Mesenchymal stem cell (in vitro differentiated cells and primary cell): ENCODE data around the gene CLN5.

Source experiments
- DNase-seq: peaks from one replicate; pipeline ENCODE4 v3.0.0-alpha.2; 2013
- H2AFZ ChIP-seq: one replicate; pipeline ENCODE4 v1.6.1; 2013; ENCODE audit warnings: low read depth, mild to moderate bottlenecking, control low read depth, inconsistent platforms, low read length, moderate library complexity
- H2AK5ac ChIP-seq: 2 replicates; pipeline ENCODE4 v1.6.1; 2013; ENCODE audit warnings: low read length, moderate library complexity, mild to moderate bottlenecking, inconsistent platforms; ENCODE audit not compliant: severe bottlenecking
- H2BK120ac ChIP-seq: one replicate; pipeline ENCODE4 v1.6.1; 2013; ENCODE audit warnings: low read depth, mild to moderate bottlenecking, inconsistent platforms, low read length, moderate library complexity
- H2BK12ac ChIP-seq, 2 experiments: one replicate each; pipeline ENCODE4 v1.6.1; 2013; ENCODE audit warnings: inconsistent platforms in 2 of 2, low read length in 2 of 2, mild to moderate bottlenecking in 2 of 2, moderate library complexity in 2 of 2, control low read depth in 1 of 2
- H2BK15ac ChIP-seq: one replicate; pipeline ENCODE4 v1.6.1; 2013; ENCODE audit warnings: mild to moderate bottlenecking, low read depth, inconsistent platforms; ENCODE audit not compliant: poor library complexity, severe bottlenecking
- H2BK5ac ChIP-seq: 2 replicates; pipeline ENCODE4 v1.6.1; 2013; ENCODE audit warnings: low read depth, mild to moderate bottlenecking, low read length, control low read depth, inconsistent platforms; ENCODE audit not compliant: poor library complexity, severe bottlenecking
- H3K14ac ChIP-seq, 2 experiments: one replicate each; pipeline ENCODE4 v1.6.1; 2013; ENCODE audit warnings: inconsistent platforms in 2 of 2, low read length in 2 of 2, control low read depth in 1 of 2, mild to moderate bottlenecking in 1 of 2, moderate library complexity in 1 of 2
- H3K18ac ChIP-seq, 2 experiments: one replicate each; pipeline ENCODE4 v1.6.1; 2013; ENCODE audit warnings: inconsistent platforms in 2 of 2, low read length in 2 of 2, control low read depth in 1 of 2, low read depth in 1 of 2, mild to moderate bottlenecking in 1 of 2
- H3K23ac ChIP-seq, 2 experiments: one replicate each; pipeline ENCODE4 v1.6.1; 2013; ENCODE audit warnings: inconsistent platforms in 2 of 2, low read length in 2 of 2, mild to moderate bottlenecking in 2 of 2, moderate library complexity in 2 of 2, control low read depth in 1 of 2
- H3K27ac ChIP-seq: 2 replicates; pipeline ENCODE4 v1.5.1; 2013; ENCODE audit warnings: mild to moderate bottlenecking, moderate library complexity, low read length, control low read depth, inconsistent platforms; ENCODE audit not compliant: poor library complexity, severe bottlenecking
- H3K27me3 ChIP-seq, 2 experiments: 2 replicates each; pipeline versions ENCODE4 v1.6.1 to v1.7.0; 2013; ENCODE audit warnings: low read length in 2 of 2, mild to moderate bottlenecking in 2 of 2, moderate library complexity in 2 of 2, control low read depth in 1 of 2, inconsistent platforms in 1 of 2; ENCODE audit not compliant: control insufficient read depth in 1 of 2, insufficient read depth in 1 of 2
- H3K36me3 ChIP-seq, 2 experiments: 2 replicates each; pipeline versions ENCODE4 v1.6.1 to v1.7.0; 2013; ENCODE audit warnings: low read length in 2 of 2, control low read depth in 1 of 2, inconsistent platforms in 1 of 2, low read depth in 1 of 2, mild to moderate bottlenecking in 1 of 2; ENCODE audit not compliant: insufficient read depth in 2 of 2, control insufficient read depth in 1 of 2
- H3K4ac ChIP-seq, 2 experiments: one replicate each; pipeline ENCODE4 v1.6.1; 2013; ENCODE audit warnings: inconsistent platforms in 2 of 2, low read length in 2 of 2, mild to moderate bottlenecking in 2 of 2, moderate library complexity in 2 of 2, control low read depth in 1 of 2, low read depth in 1 of 2
- H3K4me1 ChIP-seq: 2 replicates; pipeline ENCODE4 v1.6.1; 2013; ENCODE audit warnings: low read depth, low read length, control low read depth; ENCODE audit not compliant: control insufficient read depth, insufficient read depth
- H3K4me2 ChIP-seq: 2 replicates; pipeline ENCODE4 v1.6.1; 2013; ENCODE audit warnings: low read length, mild to moderate bottlenecking, inconsistent platforms; ENCODE audit not compliant: poor library complexity, severe bottlenecking
- H3K4me3 ChIP-seq, 2 experiments: 2 replicates each; pipeline versions ENCODE4 v1.5.1 to v1.7.0; 2013; ENCODE audit warnings: low read length in 2 of 2, mild to moderate bottlenecking in 2 of 2, control low read depth in 1 of 2, low read depth in 1 of 2; ENCODE audit not compliant: insufficient read depth in 1 of 2
- H3K79me1 ChIP-seq: replicated peaks from 2 replicates; pipeline ENCODE4 v1.6.1; 2013; ENCODE audit warnings: mild to moderate bottlenecking, control low read depth, low read length, inconsistent platforms; ENCODE audit not compliant: poor library complexity, severe bottlenecking
- H3K9ac ChIP-seq: 2 replicates; pipeline ENCODE4 v1.7.0; 2013; ENCODE audit warnings: mild to moderate bottlenecking, low read length, moderate library complexity
- H3K9me3 ChIP-seq: 2 replicates; pipeline ENCODE4 v1.7.0; 2013; ENCODE audit warnings: mild to moderate bottlenecking, low read length; ENCODE audit not compliant: control insufficient read depth
- H4K8ac ChIP-seq: one replicate; pipeline ENCODE4 v1.6.1; 2013; ENCODE audit warnings: inconsistent platforms, mild to moderate bottlenecking, low read length, moderate library complexity
- H4K91ac ChIP-seq: one replicate; pipeline ENCODE4 v1.6.1; 2013; ENCODE audit warnings: mild to moderate bottlenecking, low read length, inconsistent platforms
- WGBS: methylation state at CpG from one replicate; pipeline ENCODE4 v1.1.7; 2013; ENCODE audit warnings: mixed read lengths; 5-methylcytosine and 5-hydroxymethylcytosine counted together

Gene CLN5

GRCh38 chr13:76982061-76982460, 9.8 kb upstream of the CLN5 start:
- peaks cover 3% of the 10 kb centered on the region for H3K4me1 ChIP-seq
- no peak for DNase-seq
- H3K4me3 ChIP-seq, result no peak overlapping the region
- no peak overlapping the region for H3K18ac ChIP-seq
- peaks cover 13 to 35% of the 10 kb centered on the region in 2 experiments for H3K27me3 ChIP-seq
- H2BK12ac ChIP-seq, result no peak overlapping the region
- no peaks in the 10 kb centered on the region for H3K79me1 ChIP-seq
- 71% methylated on average over 6 of the region's 6 CpGs for WGBS
- H3K9me3 ChIP-seq, result no peaks in the 10 kb centered on the region
- H3K4me2 ChIP-seq, result no peak overlapping the region
- no peak overlapping the region for H2AFZ ChIP-seq
- no peak overlapping the region for H3K23ac ChIP-seq
- H4K91ac ChIP-seq, result no peak overlapping the region
- no peak overlapping the region for H3K27ac ChIP-seq
- H3K9ac ChIP-seq, result no peak overlapping the region
- H2AK5ac ChIP-seq, result no peak overlapping the region
- H3K4ac ChIP-seq, result no peak overlapping the region
- no peak overlapping the region for H3K14ac ChIP-seq
- H2BK120ac ChIP-seq, result no peak overlapping the region
- no peaks in the 10 kb centered on the region for H3K36me3 ChIP-seq
- no peak overlapping the region for H4K8ac ChIP-seq
- H2BK5ac ChIP-seq, result no peak overlapping the region
- H2BK15ac ChIP-seq, result no peak overlapping the region

DNA sequence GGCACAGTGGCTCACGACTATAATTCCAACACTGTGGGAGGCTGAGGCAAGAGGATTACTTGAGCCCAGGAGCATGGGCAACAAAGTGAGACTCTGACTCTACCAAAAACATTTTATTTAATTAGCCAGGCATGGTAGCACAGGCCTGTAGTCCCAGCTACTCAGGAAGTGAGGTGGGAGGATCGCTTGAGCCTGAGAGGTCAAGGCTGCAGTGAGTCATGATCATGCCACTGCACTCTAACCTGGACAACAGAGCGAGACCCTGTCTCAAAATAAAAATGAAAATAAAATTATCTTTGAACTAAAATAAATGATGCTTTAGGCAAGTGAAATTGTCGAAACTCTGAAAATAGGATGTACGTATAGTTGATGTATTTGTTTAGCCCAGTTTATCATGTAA, 8.2 kb upstream of the CLN5 start:
- 100% methylated on average over 4 of the region's 5 CpGs for WGBS
- Histone ChIP-seq H3K18ac (no peak overlapping the region), H3K4me1 (peaks cover 3% of the 10 kb centered on the region), H3K27ac (no peak overlapping the region), H3K23ac (no peak overlapping the region), H3K79me1 (no peaks in the 10 kb centered on the region), H3K4me3 (no peak overlapping the region), H4K91ac (no peak overlapping the region), H2BK12ac (no peak overlapping the region), H2BK120ac (no peak overlapping the region), H3K4me2 (no peak overlapping the region), H2BK15ac (no peak overlapping the region), H3K9ac (no peak overlapping the region), H3K27me3 (peaks cover 12 to 25% of the 10 kb centered on the region in 2 experiments), H2AK5ac (no peak overlapping the region), H2BK5ac (no peak overlapping the region), H3K9me3 (no peaks in the 10 kb centered on the region), H3K4ac (no peak overlapping the region), H3K36me3 (no peaks in the 10 kb centered on the region), H4K8ac (no peak overlapping the region), H3K14ac (no peak overlapping the region), H2AFZ (no peak overlapping the region)
- no peak for DNase-seq

- peaks cover 7% of the 10 kb centered on the region for H3K4me1 ChIP-seq
- no peak overlapping the region for H3K23ac ChIP-seq
- H2BK12ac ChIP-seq, result peak overlapping the region in 1 of 2 experiments; percentile 75
- peak overlapping the region; percentile 98 for H3K9ac ChIP-seq
- peak overlapping the region; percentile 89 for H3K4me2 ChIP-seq
- H3K36me3 ChIP-seq, result peaks cover 0 to 14% of the 10 kb centered on the region in 2 experiments
- H3K27me3 ChIP-seq, result peaks cover 0 to 3% of the 10 kb centered on the region in 2 experiments
- no peak overlapping the region for H2BK5ac ChIP-seq
- no peak overlapping the region for H4K91ac ChIP-seq
- WGBS, result 31% methylated on average over 9 of the region's 15 CpGs
- peak overlapping the region; percentile 72 for H4K8ac ChIP-seq
- H3K4ac ChIP-seq, result peak overlapping the region; percentile 54 to 81
- no peak overlapping the region for H3K27ac ChIP-seq
- DNase-seq, result no peak
- no peaks in the 10 kb centered on the region for H3K9me3 ChIP-seq
- peaks cover 15% of the 10 kb centered on the region for H3K79me1 ChIP-seq
- H3K4me3 ChIP-seq, result peak overlapping the region; percentile 93 to 96
- H2BK15ac ChIP-seq, result no peak overlapping the region
- no peak overlapping the region for H2AK5ac ChIP-seq
- H2BK120ac ChIP-seq, result peak overlapping the region; percentile 29
- peak overlapping the region in 1 of 2 experiments; percentile 79 for H3K14ac ChIP-seq
- peak overlapping the region; percentile 76 to 78 for H3K18ac ChIP-seq
- peak overlapping the region; percentile 89 for H2AFZ ChIP-seq
Measured at GRCh38 chr13:76991432-76991795, 467 bp upstream of the CLN5 start.

- Histone ChIP-seq H3K4me1 (peaks cover 7% of the 10 kb centered on the region), H2BK120ac (no peak overlapping the region), H3K36me3 (peaks cover 0 to 17% of the 10 kb centered on the region in 2 experiments), H3K9me3 (no peaks in the 10 kb centered on the region), H3K79me1 (peaks cover 18% of the 10 kb centered on the region), H2BK5ac (no peak overlapping the region), H2BK12ac (no peak overlapping the region), H2BK15ac (no peak overlapping the region), H3K9ac (peak overlapping the region; percentile 98), H3K4me3 (peak overlapping the region; percentile 93 to 96), H4K91ac (no peak overlapping the region), H3K27me3 (no peaks in the 10 kb centered on the region), H3K14ac (peak overlapping the region in 1 of 2 experiments; percentile 79), H2AFZ (peak overlapping the region; percentile 32), H2AK5ac (no peak overlapping the region), H3K27ac (no peak overlapping the region), H4K8ac (peak overlapping the region; percentile 97), H3K18ac (peak overlapping the region in 1 of 2 experiments; percentile 52), H3K23ac (peak overlapping the region in 1 of 2 experiments; percentile 41), H3K4ac (peak overlapping the region in 1 of 2 experiments; percentile 13), H3K4me2 (peak overlapping the region; percentile 95)
- 2% methylated on average over 20 of the region's 20 CpGs for WGBS
- DNase-seq, result peak; percentile 75
Measured at GRCh38 chr13:76992548-76993001, 694 bp downstream of the CLN5 start.
